IPS DF 6.9 (cell line): ENCODE results near the gene FLOT1.

Experiments used
- DNase-seq: peaks from one replicate; pipeline ENCODE4 v3.0.0-alpha.2; 2013; ENCODE audit warnings: low read depth, low spot score
- H3K27ac ChIP-seq: one replicate; pipeline ENCODE4 v1.5.1; 2013; ENCODE audit warnings: low read length, control low read depth
- H3K27me3 ChIP-seq: 2 replicates; pipeline ENCODE4 v1.6.1; 2013; ENCODE audit warnings: mild to moderate bottlenecking, low read length; ENCODE audit not compliant: control insufficient read depth, insufficient read depth
- H3K36me3 ChIP-seq: 2 replicates; pipeline ENCODE4 v1.6.1; 2013; ENCODE audit warnings: low read length; ENCODE audit not compliant: control insufficient read depth, insufficient read depth
- H3K4me1 ChIP-seq: 2 replicates; pipeline ENCODE4 v1.6.1; 2013; ENCODE audit warnings: low read length; ENCODE audit not compliant: control insufficient read depth, insufficient read depth
- H3K4me3 ChIP-seq: 2 replicates; pipeline ENCODE4 v1.5.1; 2013; ENCODE audit warnings: mild to moderate bottlenecking, low read length
- H3K9me3 ChIP-seq: 2 replicates; pipeline ENCODE4 v1.6.1; 2013; ENCODE audit warnings: low read length, inconsistent platforms; ENCODE audit not compliant: control insufficient read depth, insufficient read depth
- WGBS: extraction: QIAGEN DNeasy Blood & Tissue Kit; methylation state at CpG from one replicate; pipeline ENCODE4 v1.1.7; 2013; ENCODE audit warnings: mixed read lengths, missing lambda C conversion rate; ENCODE audit not compliant: insufficient read length, insufficient coverage; 5-methylcytosine and 5-hydroxymethylcytosine counted together

Gene FLOT1

DNA sequence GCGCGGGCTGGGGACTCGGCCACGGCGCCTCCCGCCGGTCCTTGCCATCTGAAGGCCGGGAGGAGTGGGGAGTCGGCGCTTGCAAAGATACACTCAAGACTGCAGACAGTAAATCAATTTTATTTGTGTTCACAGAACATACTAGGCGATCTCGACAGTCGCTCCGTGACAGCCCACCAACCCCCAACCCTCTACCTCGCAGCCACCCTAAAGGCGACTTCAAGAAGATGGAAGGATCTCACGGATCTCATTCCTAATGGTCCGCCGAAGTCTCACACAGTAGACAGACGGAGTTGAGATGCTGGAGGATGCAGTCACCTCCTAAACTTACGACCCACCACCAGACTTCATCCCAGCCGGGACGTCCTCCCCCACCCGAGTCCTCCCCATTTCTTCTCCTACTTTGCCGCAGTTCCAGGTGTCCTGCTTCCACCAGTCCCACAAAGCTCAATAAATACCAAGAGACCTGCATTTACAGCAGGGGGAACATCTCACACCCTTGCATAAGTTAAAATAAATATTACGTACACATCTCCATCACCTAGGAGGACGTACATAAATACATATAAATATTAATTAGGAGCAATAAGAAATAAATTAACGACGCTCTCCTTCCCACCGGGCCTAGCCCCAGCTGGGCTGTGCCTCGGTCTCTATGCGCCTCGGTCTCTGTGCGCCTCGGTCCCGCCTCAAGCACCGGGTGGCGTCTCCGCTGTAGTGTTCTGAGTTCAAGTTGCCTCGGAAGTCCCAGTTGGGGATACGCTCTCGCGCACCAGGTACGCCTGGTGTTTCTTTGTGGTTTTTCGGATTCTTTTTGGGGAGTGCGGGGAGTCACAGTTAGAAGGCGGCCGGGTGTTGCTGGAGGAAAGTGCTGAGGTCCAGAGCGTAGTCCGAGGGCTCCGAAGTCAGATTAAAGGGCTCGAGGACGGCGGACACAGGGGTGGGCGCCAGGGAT lies 889 bp upstream of the FLOT1 start:
- H3K27ac ChIP-seq, result no peak overlapping the region
- H3K27me3 ChIP-seq, result no peaks in the 10 kb centered on the region
- H3K4me1 ChIP-seq, result peaks cover 1% of the 10 kb centered on the region; the same call in 1 of the 2 replicates
- WGBS, result no CpG with 5 or more reads among the region's 55 CpGs
- DNase-seq, result no peak
- H3K4me3 ChIP-seq, result peak overlapping the region; percentile 65; the same call in 1 of the 2 replicates
- peaks cover 10% of the 10 kb centered on the region for H3K36me3 ChIP-seq
- H3K9me3 ChIP-seq, result no peaks in the 10 kb centered on the region

DNA sequence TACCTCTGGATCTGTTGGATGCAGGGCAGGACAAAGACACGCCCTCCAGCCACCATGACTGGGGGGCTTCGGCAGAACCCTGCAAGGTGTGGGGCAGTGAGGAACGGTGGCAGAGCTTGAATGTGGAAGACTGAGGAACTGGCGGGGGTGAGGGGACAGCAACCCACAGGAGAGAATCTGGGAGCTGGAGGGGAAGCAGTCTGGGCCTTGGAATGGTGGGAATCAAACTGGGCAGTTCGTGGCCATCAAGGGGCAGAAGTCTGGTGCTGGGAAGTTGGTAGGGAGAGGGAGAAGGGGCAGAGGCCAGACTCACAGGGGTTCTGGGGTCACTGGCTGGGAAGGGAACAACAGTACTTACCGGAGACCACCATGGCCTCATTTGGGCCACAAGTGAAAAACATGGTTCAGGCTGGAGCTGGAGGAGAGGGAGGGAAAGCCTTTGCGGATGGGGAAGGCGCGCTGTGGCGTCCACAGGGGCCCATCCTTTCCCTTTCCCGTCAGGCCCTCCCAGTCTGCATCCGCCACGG lies 635 bp downstream of the FLOT1 start:
- no peak overlapping the region for H3K27ac ChIP-seq
- no peaks in the 10 kb centered on the region for H3K27me3 ChIP-seq
- peak overlapping the region; percentile 65 for H3K4me3 ChIP-seq
- no peaks in the 10 kb centered on the region for H3K9me3 ChIP-seq
- WGBS, result no CpG with 5 or more reads among the region's 13 CpGs
- H3K4me1 ChIP-seq, result peaks cover 1% of the 10 kb centered on the region; the same call in 1 of the 2 replicates
- peaks cover 13% of the 10 kb centered on the region for H3K36me3 ChIP-seq
- no peak for DNase-seq

DNA sequence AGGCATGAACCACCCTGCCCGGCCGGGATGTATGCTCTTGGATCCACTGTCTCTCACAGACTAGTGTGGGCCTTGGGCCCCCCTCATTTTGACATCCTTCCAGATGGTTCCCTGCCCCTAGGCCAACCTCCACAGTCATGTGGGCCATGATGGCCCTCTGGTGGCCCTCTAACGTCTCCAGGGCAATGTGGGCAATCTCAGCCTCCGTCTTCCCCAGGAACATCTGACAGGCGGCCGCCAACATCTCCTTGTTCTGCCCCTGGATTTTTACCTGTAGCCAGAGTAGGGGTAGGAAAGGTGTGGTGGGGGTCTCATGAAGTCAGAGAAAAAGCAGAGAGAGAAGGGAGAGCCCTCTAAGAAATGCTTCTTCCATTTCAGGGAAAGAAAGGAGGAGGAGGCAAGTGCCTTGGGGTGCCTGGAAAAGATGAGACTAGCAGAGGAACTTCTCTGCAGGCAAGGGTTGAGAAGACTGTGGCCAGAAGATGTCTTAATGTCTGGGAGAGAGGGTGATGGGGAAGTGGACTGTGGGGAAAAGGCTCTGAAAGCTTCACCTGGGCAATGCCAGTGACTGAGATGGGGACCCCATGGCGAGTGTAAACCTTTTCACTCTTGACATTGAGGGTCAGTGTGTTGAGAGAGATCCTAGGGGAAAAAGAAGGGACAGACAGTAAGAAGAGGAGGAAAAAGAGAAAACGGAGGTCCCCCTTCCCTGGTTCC lies 1.3 kb downstream of the FLOT1 start:
- peaks cover 13% of the 10 kb centered on the region for H3K36me3 ChIP-seq
- H3K27me3 ChIP-seq, result no peaks in the 10 kb centered on the region
- no peak overlapping the region; the same call in 1 of the 2 replicates for H3K4me3 ChIP-seq
- H3K9me3 ChIP-seq, result no peaks in the 10 kb centered on the region
- no peak for DNase-seq
- peaks cover 1% of the 10 kb centered on the region; the same call in 1 of the 2 replicates for H3K4me1 ChIP-seq
- WGBS, result no CpG with 5 or more reads among the region's 8 CpGs
- H3K27ac ChIP-seq, result no peak overlapping the region

- Histone ChIP-seq H3K4me3 (no peak overlapping the region), H3K27me3 (no peaks in the 10 kb centered on the region), H3K36me3 (peaks cover 13% of the 10 kb centered on the region), H3K9me3 (no peaks in the 10 kb centered on the region), H3K4me1 (peaks cover 1% of the 10 kb centered on the region; the same call in 1 of the 2 replicates), H3K27ac (no peak overlapping the region)
- no CpG with 5 or more reads among the region's 2 CpGs for whole genome bisulfite sequencing
- no peak for DNase-seq
Measured at GRCh38 chr6:30740540-30740870, 2.0 kb downstream of the FLOT1 start.

- Histone ChIP-seq H3K4me3 (no peak overlapping the region), H3K4me1 (0 out of 2 replicates have a peak, but pooled peaks cover 1% of the 10 kb centered on the region), H3K36me3 (peaks cover 17% of the 10 kb centered on the region), H3K9me3 (no peaks in the 10 kb centered on the region), H3K27ac (no peak overlapping the region), H3K27me3 (no peaks in the 10 kb centered on the region)
- WGBS, result no CpG with 5 or more reads among the region's 6 CpGs
- no peak for DNase-seq
Measured at GRCh38 chr6:30738532-30738931, 4.0 kb downstream of the FLOT1 start.

DNA sequence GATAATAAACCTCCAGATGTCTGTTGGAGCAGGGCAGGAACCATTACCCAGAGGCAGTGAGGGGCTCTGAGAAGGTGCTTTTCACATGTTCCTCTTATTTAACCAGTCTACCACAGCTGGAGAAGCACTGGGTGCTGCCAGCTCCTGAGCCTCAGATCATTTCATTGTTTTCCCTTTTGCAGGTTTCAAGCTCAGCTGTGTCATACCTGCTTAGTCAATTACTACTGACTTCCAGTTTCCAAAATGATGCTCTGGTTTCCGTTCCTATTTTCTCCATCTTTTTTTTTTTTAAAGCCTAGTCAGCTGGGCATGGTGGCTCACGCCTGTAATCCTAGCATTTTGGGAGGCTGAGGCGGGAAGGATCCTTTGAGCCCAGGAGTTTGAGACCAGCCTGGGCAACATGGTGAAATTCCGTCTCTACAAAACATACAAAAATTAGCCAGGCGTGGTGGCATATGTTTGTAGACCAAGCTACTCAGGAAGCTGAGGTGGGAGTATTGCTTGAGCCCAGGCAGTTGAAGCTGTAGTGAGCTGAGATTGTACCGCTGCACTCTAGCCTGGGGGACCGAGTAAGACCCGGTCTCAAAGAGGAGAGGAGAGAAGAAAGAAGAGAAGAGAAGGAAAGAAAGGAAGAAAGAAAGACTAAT lies 6.7 kb downstream of the FLOT1 start:
- Histone ChIP-seq H3K27ac (no peak overlapping the region), H3K36me3 (peaks cover 17% of the 10 kb centered on the region)
- no CpG with 5 or more reads among the region's 8 CpGs for WGBS

GRCh38 chr6:30732237-30732943 lies 10.1 kb downstream of the FLOT1 start:
- Histone ChIP-seq H3K27ac (no peak overlapping the region), H3K4me3 (no peak overlapping the region), H3K9me3 (no peaks in the 10 kb centered on the region), H3K27me3 (no peaks in the 10 kb centered on the region), H3K36me3 (peaks cover 4% of the 10 kb centered on the region), H3K4me1 (no peaks in the 10 kb centered on the region)
- no CpG with 5 or more reads among the region's 12 CpGs for WGBS
- no peak for DNase-seq

More for the DNA sequence above, 6.7 kb downstream of the FLOT1 start:
- no peaks in the 10 kb centered on the region for H3K4me1 ChIP-seq
- DNase-seq, result no peak
- no peak overlapping the region for H3K4me3 ChIP-seq
- H3K27me3 ChIP-seq, result no peaks in the 10 kb centered on the region
- H3K9me3 ChIP-seq, result no peaks in the 10 kb centered on the region

DNA sequence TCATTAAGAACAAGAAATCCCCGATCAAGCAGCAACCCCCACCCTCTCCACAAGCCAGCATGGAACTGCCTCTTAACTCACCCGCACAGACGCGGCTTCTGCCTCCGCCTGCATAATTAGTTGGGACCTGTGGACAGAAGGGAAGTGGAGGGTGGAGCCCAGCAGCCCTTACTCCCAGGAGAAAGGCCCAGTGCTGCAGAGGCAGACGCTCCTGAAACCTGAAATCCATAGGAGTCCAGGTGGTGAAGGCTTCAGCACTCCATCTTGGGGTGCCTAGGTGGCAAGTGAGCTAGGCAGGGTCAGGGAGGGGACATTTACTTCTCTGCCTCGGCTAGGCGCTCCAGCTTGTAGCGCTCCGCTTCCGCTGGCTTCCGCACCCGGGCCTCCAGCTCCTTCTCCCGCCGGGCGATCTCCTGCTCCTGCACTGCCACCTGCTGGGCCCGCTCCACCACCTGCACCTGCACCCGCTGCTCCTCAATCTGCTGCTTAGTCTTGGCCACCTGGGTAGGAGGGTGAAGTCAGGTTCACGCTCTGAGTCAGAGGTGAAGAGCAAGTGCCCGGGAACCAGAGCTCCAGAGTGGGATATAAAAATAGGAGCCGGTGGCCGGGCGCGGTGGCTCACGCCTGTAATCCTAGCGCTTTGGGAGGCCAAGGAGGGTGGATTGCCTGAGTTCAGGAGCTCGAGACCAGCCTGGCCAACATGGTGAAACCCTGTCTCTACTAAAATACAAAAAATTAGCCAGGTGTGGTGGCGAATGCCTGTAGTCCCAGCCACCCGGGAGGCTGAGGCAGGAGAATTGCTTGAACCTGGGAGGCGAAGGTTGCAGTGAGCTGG lies 11.7 kb downstream of the FLOT1 start:
- WGBS, result no CpG with 5 or more reads among the region's 30 CpGs
- Histone ChIP-seq H3K9me3 (no peaks in the 10 kb centered on the region), H3K4me1 (no peaks in the 10 kb centered on the region), H3K4me3 (no peak overlapping the region), H3K27me3 (no peaks in the 10 kb centered on the region), H3K36me3 (peaks cover 4% of the 10 kb centered on the region), H3K27ac (no peak overlapping the region)
- DNase-seq, result no peak

DNA sequence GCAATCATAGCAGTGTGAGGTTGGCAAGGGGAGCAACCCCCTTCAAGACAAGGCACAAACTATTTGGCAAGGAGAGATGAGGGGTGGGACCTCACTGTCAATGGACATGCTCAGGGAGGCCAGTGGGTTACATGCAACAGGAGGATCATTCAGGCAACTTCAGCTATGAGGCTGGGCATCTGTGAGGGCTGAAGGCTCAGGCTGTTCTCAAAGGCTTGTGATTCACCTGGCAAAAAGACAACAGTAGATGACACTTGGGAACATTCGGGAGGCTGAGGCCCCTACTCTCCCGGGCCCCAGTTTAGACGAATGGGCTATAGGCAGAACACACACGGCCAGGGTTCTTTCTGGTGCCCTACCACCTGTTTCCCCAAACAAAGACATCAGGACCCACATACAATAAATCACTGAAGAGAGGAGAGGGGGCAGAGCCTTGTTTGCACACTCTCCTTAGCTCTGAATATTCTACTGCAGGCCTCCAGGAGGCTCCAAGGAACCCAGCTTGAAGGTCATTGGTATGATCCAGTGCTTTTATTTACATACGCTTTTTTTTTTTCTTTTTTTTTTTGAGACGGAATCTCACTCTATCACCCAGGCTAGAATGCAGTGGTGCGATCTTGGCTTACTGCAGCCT lies 14.4 kb downstream of the FLOT1 start:
- H3K27ac ChIP-seq, result no peak overlapping the region
- no peak overlapping the region for H3K4me3 ChIP-seq
- 0 out of 2 replicates have a peak, but pooled peaks cover 2% of the 10 kb centered on the region for H3K4me1 ChIP-seq
- no peaks in the 10 kb centered on the region for H3K9me3 ChIP-seq
- DNase-seq, result no peak
- peaks cover 20% of the 10 kb centered on the region for H3K36me3 ChIP-seq
- WGBS, result no CpG with 5 or more reads among the region's 7 CpGs
- H3K27me3 ChIP-seq, result no peaks in the 10 kb centered on the region
